ENCODE measurements around the gene TRAPPC4. TPM values are rescaled to one million over a fixed set of nuclear protein-coding genes. Genes with fewer than 3 reads are reported as not detected.

Gene TRAPPC4
- total and polyA plus RNA-seq, 4 experiments from 2014 or later: 89.2 to 116 (median 94.7) TPM

GRCh38 chr11:118997627-118998387, 20.8 kb upstream of the TRAPPC4 start, which contains the start of gene CENATAC:
Gene CENATAC (plus strand): TSS chr11:118998138. CDS start chr11:118998198, 60 bp downstream.
- H3K9me3 ChIP-seq (ENCODE audit: control insufficient read depth in 1 of 2, low read length in 2 of 2): no peaks in the 10 kb centered on the region
- H3K27ac ChIP-seq (ENCODE audit: low read depth, low read length): peak within 1 kb of the TSS; percentile 75
- peak within 1 kb of the TSS; percentile 87 to 99 for H3K4me3 ChIP-seq (ENCODE audit: low read length in 2 of 2)
- Mint-ChIP-seq H3K9me3 (peaks cover 0 to 3% (median 0%) of the 10 kb centered on the region in 8 donors), H3K27ac (peak within 1 kb of the TSS; percentile 90 to 99 (median 95)), H3K36me3 (peaks cover 7 to 47% of the 10 kb centered on the region in 2 donors), H3K4me3 (peak within 1 kb of the TSS; percentile 87 to 99 (median 98)), H3K4me1 (peaks cover 18 to 52% (median 34%) of the 10 kb centered on the region in 4 donors), H3K27me3 (no peaks in the 10 kb centered on the region)
- intact Hi-C loops (cut with micrococcal nuclease): loop anchor here (1.0 to 5.0 kb wide), 5 partner anchors 20 to 97 kb away; partner anchors contain the start of genes HYOU1, RPS25, SLC37A4 and TRAPPC4
- peaks cover 19% of the 10 kb centered on the region for H3K36me3 ChIP-seq (ENCODE audit: insufficient read depth, low read length)
- peak; percentile 94 to 96 (median 95) for DNase-seq
- ChIA-PET CTCF (ENCODE audit: partially characterized antibody) (interaction anchor here (0.8 to 1.6 kb wide), 8 partner anchors 21 to 409 kb away, joined by 3 to 5 read pairs (median 3); partner anchors contain the start of genes HMBS, RPS25, SLC37A4 and TRAPPC4), POLR2A (ENCODE audit: partially characterized antibody) (interaction anchor here (0.6 to 10.4 kb wide), 29 partner anchors 14 to 562 kb away, joined by 3 to 170 read pairs (median 4); partner anchors contain the start of genes BCL9L, C2CD2L, CXCR5 and DDX6)
- no peaks in the 10 kb centered on the region for H3K27me3 ChIP-seq (ENCODE audit: insufficient read depth, low read length)
- peaks cover 24% of the 10 kb centered on the region for H3K4me1 ChIP-seq (ENCODE audit: insufficient read depth, low read length)

- POLR2A ChIA-PET (ENCODE audit: partially characterized antibody): interaction anchor here (0.7 to 10.4 kb wide), 20 partner anchors 18 to 293 kb away, joined by 3 to 170 read pairs (median 5); partner anchors contain the start of genes BCL9L, C2CD2L, DDX6 and DPAGT1
- Mint-ChIP-seq H3K4me3 (peak overlapping the region; percentile 87 to 99 (median 98)), H3K9me3 (peaks cover 0 to 3% (median 0%) of the 10 kb centered on the region in 8 donors)
Observed at GRCh38 chr11:118998388-118998717, 20.2 kb upstream of the TRAPPC4 start.

GRCh38 chr11:118998822-118999221, 19.7 kb upstream of the TRAPPC4 start:
- H3K27ac ChIP-seq (ENCODE audit: low read depth, low read length): peak overlapping the region; percentile 75
- POLR2A ChIA-PET (ENCODE audit: partially characterized antibody): interaction anchor here (0.7 to 10.4 kb wide), 9 partner anchors 17 to 208 kb away, joined by 3 to 170 read pairs (median 9); partner anchors contain the start of genes BCL9L, DDX6, DPAGT1 and HYOU1
- Mint-ChIP-seq H3K9me3 (peaks cover 0 to 3% (median 0%) of the 10 kb centered on the region in 8 donors), H3K27me3 (no peaks in the 10 kb centered on the region), H3K4me3 (peak overlapping the region; percentile 87 to 99 (median 98)), H3K27ac (peak overlapping the region; percentile 90 to 99 (median 95)), H3K36me3 (peaks cover 13 to 53% of the 10 kb centered on the region in 2 donors), H3K4me1 (peaks cover 20 to 57% (median 36%) of the 10 kb centered on the region in 4 donors)
- H3K9me3 ChIP-seq (ENCODE audit: control insufficient read depth in 1 of 2, low read length in 2 of 2): no peaks in the 10 kb centered on the region
- H3K4me1 ChIP-seq (ENCODE audit: insufficient read depth, low read length): peaks cover 24% of the 10 kb centered on the region
- peaks cover 23% of the 10 kb centered on the region for H3K36me3 ChIP-seq (ENCODE audit: insufficient read depth, low read length)
- CTCF ChIA-PET (ENCODE audit: partially characterized antibody): interaction anchor here (0.5 kb wide), 1 partner anchor 38 kb away, joined by 3 read pairs; no protein-coding TSS in a partner anchor
- H3K4me3 ChIP-seq (ENCODE audit: low read length in 2 of 2): peak overlapping the region; percentile 87 to 99
- DNase-seq: no peak
- no peaks in the 10 kb centered on the region for H3K27me3 ChIP-seq (ENCODE audit: insufficient read depth, low read length)
- intact Hi-C loops (cut with micrococcal nuclease): loop anchor here (1.0 to 5.0 kb wide), 5 partner anchors 19 to 96 kb away; partner anchors contain the start of genes HYOU1, RPS25, SLC37A4 and TRAPPC4

More at GRCh38 chr11:118998388-118998717, 20.2 kb upstream of the TRAPPC4 start:
- peaks cover 12 to 52% of the 10 kb centered on the region in 2 donors for H3K36me3 Mint-ChIP-seq
- CTCF ChIA-PET (ENCODE audit: partially characterized antibody): interaction anchor here (1.1 to 1.6 kb wide), 3 partner anchors 20 to 35 kb away, joined by 3 to 5 read pairs (median 3); partner anchors contain the start of genes RPS25 and TRAPPC4
- H3K9me3 ChIP-seq (ENCODE audit: control insufficient read depth in 1 of 2, low read length in 2 of 2): no peaks in the 10 kb centered on the region
- peaks cover 24% of the 10 kb centered on the region for H3K4me1 ChIP-seq (ENCODE audit: insufficient read depth, low read length)
- no peaks in the 10 kb centered on the region for H3K27me3 ChIP-seq (ENCODE audit: insufficient read depth, low read length)
- intact Hi-C loops (cut with micrococcal nuclease): loop anchor here (1.0 to 5.0 kb wide), 5 partner anchors 20 to 97 kb away; partner anchors contain the start of genes HYOU1, RPS25, SLC37A4 and TRAPPC4
- peaks cover 23% of the 10 kb centered on the region for H3K36me3 ChIP-seq (ENCODE audit: insufficient read depth, low read length)
- H3K27me3 Mint-ChIP-seq: no peaks in the 10 kb centered on the region
- no peak for DNase-seq
- peak overlapping the region; percentile 75 for H3K27ac ChIP-seq (ENCODE audit: low read depth, low read length)
- H3K4me1 Mint-ChIP-seq: peaks cover 21 to 57% (median 36%) of the 10 kb centered on the region in 4 donors
- H3K4me3 ChIP-seq (ENCODE audit: low read length in 2 of 2): peak overlapping the region; percentile 87 to 99
- peak overlapping the region; percentile 90 to 99 (median 95) for H3K27ac Mint-ChIP-seq

- peaks cover 0 to 3% (median 0%) of the 10 kb centered on the region in 8 donors for H3K9me3 Mint-ChIP-seq
- peak overlapping the region in 4 of 7 donors; percentile 24 to 64 (median 45) for H3K27ac Mint-ChIP-seq
- no peaks in the 10 kb centered on the region for H3K27me3 ChIP-seq (ENCODE audit: insufficient read depth, low read length)
- no peaks in the 10 kb centered on the region for H3K9me3 ChIP-seq (ENCODE audit: control insufficient read depth in 1 of 2, low read length in 2 of 2)
- DNase-seq: no peak
- intact Hi-C loops (cut with micrococcal nuclease): no loop called here
- H3K36me3 Mint-ChIP-seq: peaks cover 16 to 57% of the 10 kb centered on the region in 2 donors
- ChIA-PET POLR2A (ENCODE audit: partially characterized antibody) (interaction anchor here (10.4 kb wide), 1 partner anchor 15 kb away, joined by 170 read pairs; the partner anchor contains the start of genes RPS25 and TRAPPC4), CTCF (ENCODE audit: partially characterized antibody) (interaction anchor here (1.1 kb wide), 1 partner anchor 24 kb away, joined by 3 read pairs; no protein-coding TSS in a partner anchor)
- no peak overlapping the region for H3K4me3 ChIP-seq (ENCODE audit: low read length in 2 of 2)
- no peak overlapping the region for H3K27ac ChIP-seq (ENCODE audit: low read depth, low read length)
- H3K4me1 Mint-ChIP-seq: peaks cover 20 to 55% (median 35%) of the 10 kb centered on the region in 4 donors
- H3K4me3 Mint-ChIP-seq: peak overlapping the region in 3 of 8 donors; percentile 40 to 65 (median 52)
- no peaks in the 10 kb centered on the region for H3K27me3 Mint-ChIP-seq
- H3K4me1 ChIP-seq (ENCODE audit: insufficient read depth, low read length): peaks cover 24% of the 10 kb centered on the region
- peaks cover 23% of the 10 kb centered on the region for H3K36me3 ChIP-seq (ENCODE audit: insufficient read depth, low read length)
Observed at GRCh38 chr11:119000906-119001305, 17.7 kb upstream of the TRAPPC4 start.

GRCh38 chr11:119006656-119007055, 11.9 kb upstream of the TRAPPC4 start:
- intact Hi-C loops (cut with micrococcal nuclease): no loop called here
- no peaks in the 10 kb centered on the region for H3K9me3 ChIP-seq (ENCODE audit: control insufficient read depth in 1 of 2, low read length in 2 of 2)
- peaks cover 27% of the 10 kb centered on the region for H3K36me3 ChIP-seq (ENCODE audit: insufficient read depth, low read length)
- no peak for DNase-seq
- H3K27ac Mint-ChIP-seq: no peak overlapping the region
- no peaks in the 10 kb centered on the region for H3K9me3 Mint-ChIP-seq
- H3K4me1 Mint-ChIP-seq: peaks cover 2 to 8% (median 7%) of the 10 kb centered on the region in 4 donors
- CTCF ChIA-PET (ENCODE audit: partially characterized antibody): interaction anchor here (0.5 to 0.8 kb wide), 3 partner anchors 77 to 215 kb away, joined by 3 to 4 read pairs (median 3); no protein-coding TSS in a partner anchor
- no peaks in the 10 kb centered on the region for H3K4me1 ChIP-seq (ENCODE audit: insufficient read depth, low read length)
- no peak overlapping the region for H3K4me3 Mint-ChIP-seq
- POLR2A ChIA-PET (ENCODE audit: partially characterized antibody): no interaction called here
- no peak overlapping the region for H3K4me3 ChIP-seq (ENCODE audit: low read length in 2 of 2)
- no peaks in the 10 kb centered on the region for H3K27me3 ChIP-seq (ENCODE audit: insufficient read depth, low read length)
- H3K36me3 Mint-ChIP-seq: peaks cover 26 to 59% of the 10 kb centered on the region in 2 donors
- H3K27ac ChIP-seq (ENCODE audit: low read depth, low read length): no peak overlapping the region
- no peaks in the 10 kb centered on the region for H3K27me3 Mint-ChIP-seq

GRCh38 chr11:119011476-119012053, 7.0 kb upstream of the TRAPPC4 start:
- Histone ChIP-seq H3K27ac (ENCODE audit: low read depth, low read length) (no peak overlapping the region), H3K27me3 (ENCODE audit: insufficient read depth, low read length) (no peaks in the 10 kb centered on the region), H3K4me3 (ENCODE audit: low read length in 2 of 2) (no peak overlapping the region), H3K4me1 (ENCODE audit: insufficient read depth, low read length) (peaks cover 14% of the 10 kb centered on the region), H3K9me3 (ENCODE audit: control insufficient read depth in 1 of 2, low read length in 2 of 2) (no peaks in the 10 kb centered on the region), H3K36me3 (ENCODE audit: insufficient read depth, low read length) (peaks cover 53% of the 10 kb centered on the region)
- Mint-ChIP-seq H3K27ac (peak overlapping the region in 1 of 7 donors; percentile 46), H3K4me1 (peaks cover 12 to 27% (median 19%) of the 10 kb centered on the region in 4 donors), H3K4me3 (no peak overlapping the region), H3K27me3 (no peaks in the 10 kb centered on the region), H3K36me3 (peaks cover 47 to 81% of the 10 kb centered on the region in 2 donors), H3K9me3 (no peaks in the 10 kb centered on the region)
- CTCF ChIA-PET (ENCODE audit: partially characterized antibody): no interaction called here
- intact Hi-C loops (cut with micrococcal nuclease): no loop called here
- POLR2A ChIA-PET (ENCODE audit: partially characterized antibody): interaction anchor here (9.4 kb wide), 1 partner anchor 11 kb away, joined by 170 read pairs; the partner anchor contains the start of gene CENATAC
- no peak for DNase-seq

Measured in CD4-positive, alpha-beta memory T cell (primary cell).